NCI-H2171 (cell line): ENCODE measurements around the gene CRYBA4.
A peak's percentile ranks its signal among the peaks of the same experiment; 100 is the strongest.
"Not testable (repeated sequence)": the region's sequence is repeated elsewhere in the genome, so short reads cannot be mapped to it uniquely, and the experiment has no call there.

Source experiments
- DNase-seq: peaks from one replicate; lab custom pipeline; 2025; lab: John Stamatoyannopoulos, UW

CRYBA4 gene

GRCh38 chr22:26597026-26597425, 24.7 kb upstream of the CRYBA4 start:
- DNase-seq: no peak

GRCh38 chr22:26597480-26597879, 24.3 kb upstream of the CRYBA4 start:
- DNase-seq: no peak

- no peak for DNase-seq
Observed at GRCh38 chr22:26599505-26599904, 22.3 kb upstream of the CRYBA4 start.

- no peak for DNase-seq
Observed at GRCh38 chr22:26601726-26602125, 20.0 kb upstream of the CRYBA4 start.

- DNase-seq: no peak
Observed at GRCh38 chr22:26602127-26602526, 19.6 kb upstream of the CRYBA4 start.

- DNase-seq: no peak
Observed at GRCh38 chr22:26604368-26604767, 17.4 kb upstream of the CRYBA4 start.

GRCh38 chr22:26606611-26607010, 15.2 kb upstream of the CRYBA4 start:
- no peak for DNase-seq

GRCh38 chr22:26608129-26608528, 13.6 kb upstream of the CRYBA4 start:
- DNase-seq: no peak

- DNase-seq: no peak
Observed at GRCh38 chr22:26609287-26609686, 12.5 kb upstream of the CRYBA4 start.

GRCh38 chr22:26610072-26610958, 11.4 kb upstream of the CRYBA4 start:
- DNase-seq: no peak

GRCh38 chr22:26610996-26611395, 10.8 kb upstream of the CRYBA4 start:
- DNase-seq: no peak

GRCh38 chr22:26612652-26613051, 9.1 kb upstream of the CRYBA4 start:
- no peak for DNase-seq

GRCh38 chr22:26613753-26614152, 8.0 kb upstream of the CRYBA4 start:
- DNase-seq: not testable (repeated sequence)

- DNase-seq: no peak
Observed at GRCh38 chr22:26614322-26614721, 7.4 kb upstream of the CRYBA4 start.

GRCh38 chr22:26615149-26615548, 6.6 kb upstream of the CRYBA4 start:
- peak; percentile 4 for DNase-seq

- DNase-seq: no peak
Observed at GRCh38 chr22:26615830-26616435, 5.8 kb upstream of the CRYBA4 start.

- DNase-seq: no peak
Observed at GRCh38 chr22:26616650-26617049, 5.1 kb upstream of the CRYBA4 start.

GRCh38 chr22:26617271-26618199, 4.2 kb upstream of the CRYBA4 start, which contains the start of gene CRYBB1:
Gene CRYBB1 (minus strand): TSS chr22:26618027. CDS start chr22:26616319, 1,708 bp downstream.
- no peak for DNase-seq

- DNase-seq: no peak
Observed at GRCh38 chr22:26618455-26618854, 3.3 kb upstream of the CRYBA4 start.

GRCh38 chr22:26619510-26619909, 2.3 kb upstream of the CRYBA4 start:
- no peak for DNase-seq

GRCh38 chr22:26620197-26620596, 1.6 kb upstream of the CRYBA4 start:
- no peak for DNase-seq

- DNase-seq: no peak
Observed at GRCh38 chr22:26623984-26624383, 2.2 kb downstream of the CRYBA4 start.
